Right lobe of liver (tissue), 6 donors: ENCODE measurements around the gene OPCML. TPM values are rescaled to one million over a fixed set of nuclear protein-coding genes. Genes with fewer than 3 reads are reported as not detected.

ENCODE experiments used
- ATAC-seq, 4 donors: fragments of 200-7000 bp; cut with Tn5 transposase; one replicate each; pipeline ENCODE4 v1.9.1; 2020; ENCODE audit warnings: mild to moderate bottlenecking in 4 of 4, moderate library complexity in 4 of 4
- DNase-seq, 3 donors: peaks; one replicate each; pipeline ENCODE4 v3.0.0-alpha.2; 2020
- H3K27ac ChIP-seq, 3 donors: fragments of 200-600 bp; one replicate each; pipeline ENCODE4 v1.8.0; 2022
- H3K27me3 ChIP-seq, 2 donors: fragments of 200-600 bp; one replicate each; pipeline ENCODE4 v1.8.0; 2022
- H3K36me3 ChIP-seq, 4 donors: fragments of 200-600 bp; sonication (generic) in 1 of 4; one replicate each; pipeline versions ENCODE4 v1.5.1 to v1.8.0; 2017 to 2022; ENCODE audit warnings: control low read depth in 1 of 4
- H3K4me1 ChIP-seq, 4 donors: fragments of 200-600 bp; sonication (generic) in 1 of 4; one replicate each; pipeline versions ENCODE4 v1.5.1 to v1.8.0; 2017 to 2022; ENCODE audit warnings: control low read depth in 1 of 4
- H3K4me3 ChIP-seq, 3 donors: fragments of 200-600 bp; one replicate each; pipeline ENCODE4 v1.8.0; 2022
- H3K9me3 ChIP-seq, 4 donors: fragments of 200-600 bp; sonication (generic) in 1 of 4; one replicate each; pipeline versions ENCODE4 v1.5.1 to v1.8.0; 2017 to 2022; ENCODE audit warnings: control low read depth in 1 of 4
- CTCF ChIP-seq, 4 donors: fragments of 200-600 bp in 3 of 4; fragments of 450-650 bp in 1 of 4; IDR thresholded peaks; one replicate each; pipeline versions ENCODE4 v1.5.1 to v1.8.0; 2016 to 2022; ENCODE audit warnings: antibody characterized with exemption in 4 of 4, mild to moderate bottlenecking in 2 of 4
- POLR2A ChIP-seq: fragments of 450-650 bp; IDR thresholded peaks from one replicate; pipeline ENCODE4 v1.6.1; 2017; ENCODE audit warnings: antibody characterized with exemption, mild to moderate bottlenecking
- WGBS: methylation state at CpG from one replicate; pipeline ENCODE4 v1.1.6; 2018; ENCODE audit warnings: low coverage, low lambda C conversion rate; ENCODE audit not compliant: insufficient coverage; ENCODE audit errors: missing lambda C conversion rate; 5-methylcytosine and 5-hydroxymethylcytosine counted together
- intact Hi-C, 2 donors: fragments of 100-400 bp; cut with DNase I; formaldehyde crosslinking; loops; one replicate each; pipeline versions ENCODE4 v1.11.2 to v1.14.1; 2022
- total RNA-seq, 6 experiments: library from RNA; depleted of rRNA in 2 of 6; stranded (reverse); fragments of >200 nt in 2 of 6; fragmentation: NEBNext Ultra II Directional in 3 of 6; extraction: Animal tissue kit (Norgen Biotek cat#: 25700) in 3 of 6; gene quantifications; one replicate each; pipeline versions ENCODE4 v1.1.0 to v1.2.4, GENCODE V29; 2016 to 2023
- donor health status: DM: no; HTN: yes; CAD: no.
- donor health status: DM: no; HTN: no; CAD: no.
- donor health status: DM: no; HTN: no; CAD: no.
- donor health status: DM: no; HTN: yes; CAD: no.
- donor health status: DM: no; HTN: yes; CAD: no.

Gene OPCML
- total RNA-seq, 6 experiments from 2014 or later, result 0.11 TPM; not detected in 5

- ATAC-seq (no peak), DNase-seq (no peak)
- no peak for TF ChIP-seq CTCF (IDR thresholded peaks at IDR 0.05)
- no peak for TF ChIP-seq POLR2A
- Histone ChIP-seq H3K36me3 (no peaks in the 10 kb centered on the region), H3K4me3 (no peak overlapping the region), H3K4me1 (no peaks in the 10 kb centered on the region), H3K27me3 (no peaks in the 10 kb centered on the region), H3K27ac (no peak overlapping the region), H3K9me3 (no peaks in the 10 kb centered on the region)
- WGBS, result 81% methylated on average over 9 of the region's 9 CpGs
- intact Hi-C loops, result no loop called here
These were observed 509.1 kb downstream of the OPCML start for GRCh38 chr11:133023232-133023631.

GRCh38 chr11:133021553-133021952 lies 510.7 kb downstream of the OPCML start:
- no peaks in the 10 kb centered on the region for H3K36me3 ChIP-seq
- H3K9me3 ChIP-seq, result no peaks in the 10 kb centered on the region
- H3K27ac ChIP-seq, result no peak overlapping the region
- no peak for DNase-seq
- intact Hi-C loops, result no loop called here
- ATAC-seq, result no peak
- H3K4me1 ChIP-seq, result no peaks in the 10 kb centered on the region
- H3K27me3 ChIP-seq, result no peaks in the 10 kb centered on the region
- TF ChIP-seq CTCF (IDR thresholded peaks at IDR 0.05), result no peak
- no peak for TF ChIP-seq POLR2A
- H3K4me3 ChIP-seq, result no peak overlapping the region
- 35% methylated on average over 7 of the region's 7 CpGs for WGBS

- H3K27ac ChIP-seq, result no peak overlapping the region
- TF ChIP-seq CTCF (IDR thresholded peaks at IDR 0.05) (no peak), POLR2A (no peak)
- ATAC-seq, result no peak
- no peaks in the 10 kb centered on the region for H3K4me1 ChIP-seq
- no peaks in the 10 kb centered on the region for H3K36me3 ChIP-seq
- H3K27me3 ChIP-seq, result no peaks in the 10 kb centered on the region
- H3K4me3 ChIP-seq, result no peak overlapping the region
- DNase-seq, result no peak
- H3K9me3 ChIP-seq, result no peaks in the 10 kb centered on the region
- 36% methylated on average over 1 of the region's 1 CpG for WGBS
- intact Hi-C loops, result no loop called here
These were observed 512.0 kb downstream of the OPCML start for GRCh38 chr11:133020372-133020714.

GRCh38 chr11:133019545-133020371 lies 512.5 kb downstream of the OPCML start:
- no peaks in the 10 kb centered on the region for H3K4me1 ChIP-seq
- no peak overlapping the region for H3K27ac ChIP-seq
- DNase-seq, result no peak
- WGBS, result 83% methylated on average over 12 of the region's 17 CpGs
- no peaks in the 10 kb centered on the region for H3K27me3 ChIP-seq
- intact Hi-C loops, result no loop called here
- H3K36me3 ChIP-seq, result no peaks in the 10 kb centered on the region
- no peaks in the 10 kb centered on the region for H3K9me3 ChIP-seq
- H3K4me3 ChIP-seq, result no peak overlapping the region
- TF ChIP-seq CTCF (IDR thresholded peaks at IDR 0.05), result no peak
- no peak for TF ChIP-seq POLR2A
- no peak for ATAC-seq
